ENCODE data around the gene BCL2. TPM values are rescaled to one million over a fixed set of nuclear protein-coding genes. Genes with fewer than 3 reads are reported as not detected.

The BCL2 gene
- total and polyA plus RNA-seq, 7 donors, result 2.8 to 25.7 (median 11.3) TPM

DNA sequence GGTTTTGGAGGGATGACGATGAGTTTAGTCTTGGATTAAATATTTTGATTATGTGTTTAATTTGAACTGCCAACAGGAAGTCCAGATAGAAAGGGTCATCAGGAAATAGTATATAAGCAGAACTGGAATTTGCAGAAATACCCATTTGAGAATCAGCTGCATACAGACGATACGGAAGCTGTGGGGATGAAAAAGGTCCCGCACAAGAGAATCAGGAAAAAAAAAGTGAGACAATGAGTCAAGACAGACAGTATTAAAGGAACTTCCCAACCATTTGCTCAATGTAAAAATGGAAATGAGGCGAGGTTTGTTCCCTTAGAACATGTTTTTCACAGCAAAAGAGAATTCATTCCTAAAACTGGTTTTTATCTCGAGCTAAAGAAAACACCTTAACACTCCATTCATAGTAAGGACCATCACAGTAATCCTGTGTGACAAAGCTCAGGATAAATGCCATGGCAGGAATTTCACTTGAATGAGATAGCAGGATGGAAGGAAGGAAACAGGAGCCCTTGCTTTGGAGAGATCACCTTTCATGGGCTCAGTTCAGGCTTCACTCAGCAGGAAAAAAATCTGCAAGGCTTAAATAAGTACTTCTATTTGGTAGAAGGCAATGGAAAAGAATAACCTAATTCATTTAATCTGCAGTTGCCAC lies 29.3 kb downstream of the BCL2 start:
- H3K36me3 ChIP-seq, result no peaks in the 10 kb centered on the region
- no peak for DNase-seq
- intact Hi-C loops (cut with DNase I), result no loop called here
- WGBS, 2 donors, result 78 to 82% methylated on average over 6 of the region's 6 CpGs
- peak overlapping the region in 1 of 4 donors; percentile 18 for H3K27ac ChIP-seq
- H3K4me1 ChIP-seq, result peaks cover 0 to 50% (median 42%) of the 10 kb centered on the region in 4 donors
- no peaks in the 10 kb centered on the region for H3K27me3 ChIP-seq
- H3K9me3 ChIP-seq, result no peaks in the 10 kb centered on the region
- TF ChIP-seq EP300 (IDR thresholded peaks at IDR 0.05) (no peak), POLR2AphosphoS5 (IDR thresholded peaks at IDR 0.05) (no peak), POLR2A (IDR thresholded peaks at IDR 0.05) (no peak), CTCF (IDR thresholded peaks at IDR 0.05) (no peak)
- H3K4me3 ChIP-seq, result no peak overlapping the region

- H3K9me3 ChIP-seq, result no peaks in the 10 kb centered on the region
- no peak overlapping the region for H3K4me3 ChIP-seq
- no peak for DNase-seq
- peaks cover 0 to 56% (median 52%) of the 10 kb centered on the region in 4 donors for H3K4me1 ChIP-seq
- TF ChIP-seq POLR2A (IDR thresholded peaks at IDR 0.05) (no peak), EP300 (IDR thresholded peaks at IDR 0.05) (no peak), CTCF (IDR thresholded peaks at IDR 0.05) (no peak), POLR2AphosphoS5 (IDR thresholded peaks at IDR 0.05) (no peak)
- peak overlapping the region; percentile 32 to 54 (median 39) for H3K27ac ChIP-seq
- intact Hi-C loops (cut with DNase I), result no loop called here
- no peaks in the 10 kb centered on the region for H3K27me3 ChIP-seq
- WGBS, 2 donors, result 73 to 87% methylated on average over 2 of the region's 2 CpGs
- no peaks in the 10 kb centered on the region for H3K36me3 ChIP-seq
Measured at GRCh38 chr18:63288311-63288710, 31.3 kb downstream of the BCL2 start.

DNA sequence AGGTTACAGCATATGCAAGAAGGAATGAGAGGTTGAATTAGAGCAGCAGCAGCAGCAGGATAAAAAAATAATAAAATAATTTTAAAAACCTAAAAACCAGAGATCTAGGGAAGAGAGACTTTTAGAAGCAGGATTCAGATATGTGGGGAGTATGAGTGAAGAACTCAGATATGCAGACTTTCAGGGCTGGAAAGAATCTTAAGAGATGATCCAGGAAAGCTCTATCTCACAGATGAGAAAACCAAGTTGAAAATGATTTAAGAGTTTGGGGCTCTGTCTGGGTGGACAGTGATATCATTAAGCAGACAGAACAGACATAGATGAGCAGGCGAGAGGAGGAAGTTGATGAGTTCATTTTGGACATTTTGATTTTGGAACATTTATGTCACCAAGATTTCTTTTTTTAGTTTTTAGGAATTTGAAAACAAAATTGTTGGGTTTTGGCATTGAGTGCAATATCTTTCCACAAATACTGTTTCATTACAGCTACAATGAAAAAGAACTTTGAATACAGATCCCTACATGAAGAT lies 31.8 kb downstream of the BCL2 start:
- Histone ChIP-seq H3K27ac (peak overlapping the region; percentile 32 to 54 (median 39)), H3K27me3 (no peaks in the 10 kb centered on the region), H3K4me1 (peaks cover 0 to 50% (median 46%) of the 10 kb centered on the region in 4 donors), H3K4me3 (no peak overlapping the region), H3K9me3 (no peaks in the 10 kb centered on the region), H3K36me3 (no peaks in the 10 kb centered on the region)
- no peak for DNase-seq
- 64 to 94% methylated on average over 1 of the region's 1 CpG for WGBS, 2 donors
- TF ChIP-seq EP300 (IDR thresholded peaks at IDR 0.05) (no peak), CTCF (IDR thresholded peaks at IDR 0.05) (no peak), POLR2A (IDR thresholded peaks at IDR 0.05) (no peak), POLR2AphosphoS5 (IDR thresholded peaks at IDR 0.05) (no peak)
- intact Hi-C loops (cut with DNase I), result no loop called here

- no peak overlapping the region for H3K4me3 ChIP-seq
- no peak for TF ChIP-seq POLR2AphosphoS5 (IDR thresholded peaks at IDR 0.05)
- no peak for TF ChIP-seq POLR2A (IDR thresholded peaks at IDR 0.05)
- no peak for TF ChIP-seq EP300 (IDR thresholded peaks at IDR 0.05)
- no peak for TF ChIP-seq CTCF (IDR thresholded peaks at IDR 0.05)
- no peak for DNase-seq
- H3K27me3 ChIP-seq, result no peaks in the 10 kb centered on the region
- H3K27ac ChIP-seq, result peak overlapping the region; percentile 32 to 54 (median 39)
- no peaks in the 10 kb centered on the region for H3K36me3 ChIP-seq
- intact Hi-C loops (cut with DNase I), result no loop called here
- WGBS, 2 donors, result 78 to 88% methylated on average over 4 of the region's 4 CpGs
- H3K4me1 ChIP-seq, result peaks cover 0 to 47% (median 43%) of the 10 kb centered on the region in 4 donors
- H3K9me3 ChIP-seq, result no peaks in the 10 kb centered on the region
Measured at GRCh38 chr18:63286926-63287325, 32.6 kb downstream of the BCL2 start.

Data from sigmoid colon (tissue), 7 donors.